Stimulated activated CD8-positive, alpha-beta memory T cell treated with anti-CD3 and anti-CD28 coated beads, Interleukin-7, amount 100 ng/mL, for 48 hours (primary cell): ENCODE data around the gene BCAS3.

Source experiments
- DNase-seq, 2 donors: peaks; one replicate each; pipeline ENCODE4 v3.0.0-alpha.2; 2020; ENCODE audit warnings: low read depth in 1 of 2; ENCODE audit errors: extremely low read depth in 1 of 2

BCAS3 gene

DNA sequence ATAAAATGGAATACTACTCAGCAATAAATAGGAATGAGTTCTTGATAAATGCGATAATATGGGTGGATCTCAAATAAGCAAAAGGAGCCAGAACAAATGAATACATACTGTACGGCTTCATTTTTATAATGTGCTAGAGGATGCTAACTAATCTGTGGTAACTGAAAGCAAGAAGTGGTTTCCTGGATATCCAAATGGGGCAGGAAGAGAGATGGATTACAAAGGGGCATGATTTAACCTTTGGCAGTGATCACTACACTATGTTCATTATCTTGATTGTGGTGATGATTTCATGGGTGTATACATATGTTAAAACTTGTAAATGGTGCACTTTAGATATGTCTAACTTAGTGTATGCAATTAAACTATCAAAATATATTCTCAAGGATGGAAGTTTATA is 499.7 kb downstream of the BCAS3 start:
- no peak for DNase-seq

DNA sequence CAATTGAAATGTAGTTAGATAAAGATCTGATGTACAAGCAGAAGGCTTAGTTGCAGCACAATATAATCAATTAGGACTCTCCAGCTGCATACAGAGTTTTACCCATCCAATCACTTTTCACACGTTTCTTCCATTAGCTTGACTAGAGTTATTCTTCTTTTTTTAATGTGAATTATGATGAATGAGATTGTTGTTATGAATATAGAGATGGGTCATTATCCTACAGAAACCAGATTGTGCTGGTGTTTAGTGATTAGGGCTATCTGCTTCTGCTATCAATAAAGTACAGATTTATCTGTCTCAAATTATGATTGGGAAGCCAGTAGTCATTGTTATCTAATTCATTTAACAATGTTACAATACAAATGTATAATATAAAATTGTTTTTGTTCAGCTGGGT is 500.6 kb downstream of the BCAS3 start:
- DNase-seq: no peak

DNA sequence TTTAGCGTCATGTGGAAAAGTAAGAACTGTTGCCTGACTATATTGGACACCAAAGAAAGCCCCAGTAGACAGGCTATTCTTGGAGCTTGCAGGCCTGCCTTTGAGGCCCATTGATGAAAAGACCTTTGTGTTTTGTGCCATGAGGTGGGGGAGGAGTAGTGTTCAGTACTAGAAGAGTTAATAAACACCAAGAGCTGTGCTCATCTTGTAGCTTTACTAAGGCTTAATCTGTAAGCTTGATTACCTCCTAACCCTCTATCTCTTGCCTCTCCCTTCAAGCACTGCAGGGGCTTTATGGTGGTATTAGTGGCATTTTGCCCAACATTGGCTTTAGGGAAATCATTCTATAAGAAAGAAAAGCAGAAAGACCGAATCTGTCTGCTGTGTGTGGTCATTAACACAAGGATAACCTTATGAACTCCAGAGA is 501.7 kb downstream of the BCAS3 start:
- no peak for DNase-seq

DNA sequence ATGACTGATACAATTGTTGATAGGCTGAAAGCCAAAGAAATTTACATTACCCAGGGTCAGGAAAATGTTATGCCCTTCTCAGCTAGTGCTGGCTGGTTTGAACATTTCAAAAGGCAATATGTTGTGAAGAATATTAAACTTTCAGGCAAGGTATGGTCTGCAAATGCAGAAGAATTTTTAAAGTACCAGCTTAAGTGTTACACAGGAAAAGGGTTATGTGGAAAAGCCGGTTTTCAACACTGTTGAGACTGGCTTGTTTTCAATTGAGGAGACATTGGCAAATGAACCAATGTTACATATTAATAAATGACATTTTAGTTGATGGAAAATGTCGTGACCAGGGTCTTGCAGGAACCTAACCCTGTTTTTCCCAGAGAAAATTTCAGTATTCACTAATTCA is 506.1 kb downstream of the BCAS3 start:
- DNase-seq: no peak

DNA sequence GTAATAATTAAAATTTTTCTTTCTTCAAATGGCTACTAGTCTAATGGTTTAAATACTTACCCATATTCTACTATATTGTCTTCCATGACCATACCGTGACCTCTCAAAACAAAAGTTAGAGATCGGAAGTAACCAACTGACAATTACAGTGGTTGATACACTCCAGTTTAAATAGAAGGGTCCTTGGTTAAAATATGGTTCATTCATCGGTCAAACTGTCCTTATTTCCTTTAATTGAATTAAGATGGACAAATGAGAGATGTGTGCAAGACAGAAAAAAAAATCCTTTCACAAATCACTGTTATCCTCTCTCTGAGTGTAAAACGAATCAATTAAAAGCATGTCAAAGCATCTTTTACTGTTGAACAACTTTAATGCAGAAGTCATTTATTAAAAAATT is 507.7 kb downstream of the BCAS3 start:
- no peak for DNase-seq

DNA sequence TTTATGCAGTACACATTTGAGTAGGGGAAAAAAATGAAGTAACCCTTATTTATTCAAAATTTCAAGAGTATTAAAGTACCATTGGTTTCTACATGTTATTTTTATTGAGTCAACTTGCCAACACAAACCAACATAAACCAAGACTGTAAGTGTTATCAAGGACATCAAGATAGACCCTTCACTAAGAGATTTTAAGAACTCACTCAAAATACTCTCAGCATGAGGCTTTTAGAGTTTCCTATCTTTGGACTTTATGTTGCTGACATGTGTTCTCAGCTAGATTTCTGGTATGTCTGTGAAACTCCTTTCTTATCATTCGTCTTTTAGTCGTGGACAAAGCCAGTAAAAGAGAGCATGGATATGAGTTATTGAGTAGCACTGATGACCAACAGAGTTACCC is 509.4 kb downstream of the BCAS3 start:
- no peak for DNase-seq

DNA sequence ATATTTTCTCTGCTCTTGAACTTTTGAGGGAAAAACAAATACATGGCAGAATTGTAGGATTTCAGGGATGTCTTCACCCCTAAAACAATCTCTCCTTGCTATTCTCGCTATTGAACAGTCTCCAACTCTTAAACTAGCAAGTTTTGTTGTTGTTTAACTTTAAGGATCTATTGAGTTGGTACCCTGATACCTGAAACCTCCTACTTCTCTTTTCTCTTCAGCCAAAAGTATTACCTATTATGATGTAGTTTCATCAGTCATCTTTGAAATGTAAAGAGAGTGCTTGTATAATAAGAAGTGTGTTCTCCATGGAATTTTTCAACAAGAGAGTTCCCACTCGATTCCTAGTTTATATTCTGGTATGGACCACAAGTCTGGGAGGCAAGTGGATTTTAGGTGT is 510.4 kb downstream of the BCAS3 start:
- no peak for DNase-seq

DNA sequence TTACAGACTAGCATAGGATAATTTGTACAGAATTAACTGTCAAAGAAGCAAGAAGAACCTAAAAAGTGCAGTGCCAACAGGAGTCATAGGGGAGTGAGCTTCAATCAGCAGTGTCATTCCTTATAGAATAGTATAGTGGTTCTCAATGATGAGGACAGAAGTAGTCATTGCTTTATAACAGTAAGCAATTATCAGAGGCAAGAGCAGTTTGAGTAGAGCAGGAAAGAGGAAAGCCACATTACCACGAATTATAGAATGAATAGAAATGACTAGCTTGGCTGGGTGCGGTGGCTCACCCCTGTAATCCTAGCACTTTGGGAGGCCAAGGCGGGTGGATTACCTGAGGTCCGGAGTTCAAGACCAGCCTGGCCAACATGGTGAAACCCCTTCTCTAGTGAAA is 512.3 kb downstream of the BCAS3 start:
- DNase-seq: no peak

DNA sequence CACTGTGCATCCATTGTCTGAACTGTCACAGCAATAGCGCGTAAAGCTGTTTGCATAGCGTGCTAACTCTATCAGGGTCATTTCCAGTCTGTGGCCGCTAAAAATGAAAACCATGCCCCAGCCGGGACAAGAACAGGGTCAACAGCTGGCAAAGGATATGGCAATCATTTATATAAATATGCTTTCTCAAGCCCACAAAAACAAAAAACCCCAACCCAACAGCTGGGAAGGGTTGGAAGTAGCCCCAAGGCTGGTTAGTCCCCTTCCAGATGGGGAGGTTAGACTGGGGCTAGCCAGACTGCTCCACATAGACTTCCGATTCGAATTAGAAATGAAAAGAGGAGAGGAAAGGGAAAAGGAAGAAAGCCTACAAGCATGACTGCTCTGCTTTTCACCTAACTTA is 518.7 kb downstream of the BCAS3 start:
- DNase-seq: no peak

DNA sequence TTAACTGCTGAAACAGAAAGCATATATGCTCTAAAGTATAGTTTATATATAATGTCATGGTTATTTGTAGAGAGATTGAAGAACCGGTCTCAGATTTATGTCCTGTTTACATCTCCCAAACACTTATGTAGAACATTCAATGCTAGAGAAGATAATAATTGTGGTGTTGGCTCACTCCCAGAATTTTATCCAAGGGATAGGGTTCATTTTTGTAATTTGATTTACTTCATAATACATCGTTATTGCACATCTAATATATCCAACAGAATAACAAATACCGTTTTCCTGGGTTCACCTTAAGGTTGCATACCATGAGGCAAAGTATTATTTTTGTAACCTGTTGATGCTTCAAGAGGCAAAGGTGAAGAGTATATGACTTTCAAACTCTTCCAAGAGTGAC is 519.1 kb downstream of the BCAS3 start:
- DNase-seq: no peak

DNA sequence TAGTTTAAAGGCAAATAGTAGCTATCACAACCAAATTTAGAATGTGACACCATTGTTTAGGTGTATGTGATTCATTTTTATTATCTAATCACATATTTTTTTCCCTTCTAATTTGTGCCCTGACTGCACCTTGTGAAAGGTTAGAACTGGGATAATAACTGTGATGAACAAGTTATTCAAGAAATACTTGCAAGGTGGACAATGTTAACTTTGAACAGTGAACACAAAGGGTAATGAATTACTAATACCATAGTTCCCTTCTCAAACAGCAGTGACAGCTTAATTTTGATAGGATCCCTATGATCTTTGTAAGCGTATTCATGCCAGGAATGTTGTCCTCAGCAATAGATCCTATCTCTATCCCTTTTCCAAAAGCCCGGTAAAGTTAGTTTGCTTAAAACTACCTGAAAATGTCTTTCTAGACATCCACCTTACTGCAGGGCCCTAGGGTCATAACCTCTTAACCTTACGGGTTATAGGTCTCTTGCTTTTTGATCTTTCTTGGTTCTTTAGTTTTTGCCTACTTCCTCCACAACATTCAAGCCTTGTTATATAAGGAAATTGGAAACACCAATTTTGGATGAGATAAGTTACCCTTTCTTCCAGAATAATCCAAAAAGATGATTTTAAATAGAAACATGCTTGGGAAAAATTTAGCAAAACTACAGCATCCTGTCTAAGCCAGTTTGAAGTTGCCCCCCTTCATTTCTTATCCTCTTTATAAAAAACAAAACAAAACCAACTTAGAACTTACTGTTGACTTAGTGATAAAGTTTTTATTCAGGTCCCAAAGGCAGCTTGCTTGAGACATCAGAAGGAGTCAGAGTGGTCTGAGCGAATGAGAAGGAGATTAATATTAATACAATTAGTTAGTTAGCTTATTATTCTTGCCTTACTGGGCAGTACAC is 522.0 kb downstream of the BCAS3 start:
- DNase-seq: no peak

DNA sequence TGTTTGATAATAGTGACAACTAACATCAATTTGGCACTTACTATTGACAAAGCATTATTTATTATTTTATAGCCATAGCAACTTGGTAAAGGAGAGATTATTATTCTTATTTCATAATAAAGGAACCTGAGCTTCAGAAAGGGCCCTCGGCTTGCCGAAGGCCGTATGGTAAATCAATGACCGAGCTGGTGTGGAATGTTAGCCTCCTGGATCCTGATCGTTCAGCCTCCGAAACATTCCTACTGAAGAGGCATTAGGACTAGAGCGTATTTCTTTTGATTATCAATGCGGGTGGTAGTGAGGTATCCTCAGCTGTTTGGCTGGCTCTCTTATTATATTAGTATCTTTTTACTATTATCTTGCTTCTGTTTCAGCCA is 522.7 kb downstream of the BCAS3 start:
- DNase-seq: no peak

DNA sequence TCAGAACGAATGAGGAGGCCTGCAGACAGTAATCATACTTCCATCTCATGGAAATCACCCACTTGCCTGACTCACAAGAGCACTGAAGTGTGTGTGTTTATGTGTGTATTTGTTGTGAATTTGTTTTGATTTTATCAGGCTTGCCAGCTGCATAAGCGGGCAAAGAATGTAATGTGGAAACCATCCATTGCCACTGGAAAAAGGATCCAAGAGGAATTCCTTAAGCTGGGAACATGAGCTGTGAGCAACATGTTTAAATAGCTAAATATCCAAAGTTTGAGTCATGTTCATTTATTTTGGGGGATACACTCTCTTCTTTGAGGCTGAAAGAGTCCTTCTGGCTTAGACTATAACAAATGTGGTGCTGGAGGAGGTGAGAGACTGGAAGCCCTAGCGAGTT is 523.6 kb downstream of the BCAS3 start:
- no peak for DNase-seq

DNA sequence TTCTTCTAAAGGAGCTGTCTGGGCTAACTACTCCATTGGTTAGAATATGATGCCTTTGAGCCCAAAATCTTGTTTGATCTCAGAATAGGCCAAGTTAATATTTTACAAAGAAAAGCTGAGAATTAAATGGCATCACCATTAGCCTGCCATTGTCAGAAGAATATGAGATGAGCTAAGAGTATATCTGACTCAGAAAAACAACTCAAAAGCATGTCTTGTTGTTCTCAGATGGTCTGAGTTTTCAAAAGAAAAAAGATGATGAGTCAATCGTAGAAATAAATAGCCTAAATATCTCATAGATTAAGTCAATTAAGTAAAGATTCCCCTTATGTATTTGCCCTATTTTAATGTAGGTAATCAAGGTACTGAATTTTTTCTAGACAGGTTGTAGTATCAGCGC is 524.9 kb downstream of the BCAS3 start:
- DNase-seq: no peak

DNA sequence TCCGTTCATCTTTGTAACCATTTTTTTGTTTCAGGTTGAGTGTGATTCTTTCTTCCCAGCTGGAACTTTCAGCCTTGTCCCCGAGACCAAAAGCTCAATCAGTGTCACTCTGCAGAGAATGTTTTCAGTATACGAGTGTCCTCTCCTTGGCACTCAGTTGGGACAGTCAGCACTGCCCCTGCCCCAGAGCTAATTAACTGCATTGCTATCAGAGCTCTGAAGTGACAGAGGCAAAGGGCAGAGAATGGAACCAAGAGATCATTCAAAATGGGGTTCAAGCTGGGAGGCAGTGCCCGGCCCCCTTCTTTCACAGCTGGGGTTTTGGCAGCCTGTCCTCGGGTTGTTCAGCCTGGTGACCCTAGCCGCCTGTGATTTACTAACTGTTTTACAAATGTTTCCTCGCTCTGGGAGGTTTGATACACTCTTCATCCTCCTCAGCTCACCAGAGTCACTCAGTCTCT is 526.0 kb downstream of the BCAS3 start:
- DNase-seq: no peak

DNA sequence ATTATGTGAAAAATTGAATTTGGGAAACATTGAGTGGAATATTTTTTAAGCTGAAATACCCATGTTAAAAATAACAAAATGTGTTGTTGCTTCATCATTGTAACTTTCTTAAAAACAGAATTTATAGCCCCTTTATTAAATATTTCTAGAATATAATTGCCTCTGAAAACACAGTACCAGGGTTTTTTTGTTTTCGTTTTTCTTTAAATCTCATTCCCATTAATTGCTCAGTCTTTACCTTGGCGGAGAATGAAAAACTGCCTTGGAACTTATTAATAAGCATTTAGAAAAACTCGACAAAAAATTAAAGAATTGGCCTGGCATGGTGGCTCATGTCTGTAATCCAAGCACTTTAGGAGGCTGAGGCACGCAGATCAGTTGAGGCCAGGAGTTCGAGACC is 526.8 kb downstream of the BCAS3 start:
- DNase-seq: no peak

DNA sequence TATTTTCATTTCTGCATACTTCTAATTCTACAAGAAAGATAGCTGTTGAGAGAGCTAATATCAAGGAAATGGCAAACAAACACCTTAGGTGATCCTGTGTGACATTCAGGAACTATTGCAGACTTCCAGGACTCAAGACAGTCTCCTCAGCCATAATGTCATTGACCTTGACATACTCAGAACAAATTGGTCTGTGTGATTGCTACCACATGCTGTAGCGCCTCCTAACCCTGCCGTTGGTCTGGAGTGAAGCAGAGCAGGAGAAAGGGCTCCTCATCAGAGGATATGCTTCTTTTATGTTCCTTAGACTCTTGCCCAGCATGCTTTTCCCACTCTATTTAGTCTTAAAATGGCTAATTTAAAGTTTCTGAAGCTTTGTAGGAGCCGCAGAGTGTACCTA is 527.8 kb downstream of the BCAS3 start:
- DNase-seq: no peak

DNA sequence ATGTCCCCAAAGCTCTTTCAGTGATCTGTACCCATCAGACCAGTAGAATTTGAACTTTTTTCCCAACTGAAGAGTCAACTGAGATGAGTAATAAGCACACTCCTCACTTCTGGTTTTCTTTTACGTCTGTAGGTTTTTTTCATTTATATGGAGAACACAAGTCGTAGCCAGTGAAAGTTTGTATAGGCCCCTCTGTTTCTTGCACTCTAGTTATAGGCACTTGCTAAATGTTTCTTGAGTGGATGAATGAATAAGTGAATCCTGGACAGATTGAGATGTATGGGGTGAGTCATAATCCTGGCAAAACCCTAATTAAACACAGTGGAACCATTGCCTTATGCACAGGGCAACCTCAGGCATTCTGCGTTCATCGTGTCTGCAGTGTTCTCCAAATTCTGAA is 528.3 kb downstream of the BCAS3 start:
- DNase-seq: no peak

DNA sequence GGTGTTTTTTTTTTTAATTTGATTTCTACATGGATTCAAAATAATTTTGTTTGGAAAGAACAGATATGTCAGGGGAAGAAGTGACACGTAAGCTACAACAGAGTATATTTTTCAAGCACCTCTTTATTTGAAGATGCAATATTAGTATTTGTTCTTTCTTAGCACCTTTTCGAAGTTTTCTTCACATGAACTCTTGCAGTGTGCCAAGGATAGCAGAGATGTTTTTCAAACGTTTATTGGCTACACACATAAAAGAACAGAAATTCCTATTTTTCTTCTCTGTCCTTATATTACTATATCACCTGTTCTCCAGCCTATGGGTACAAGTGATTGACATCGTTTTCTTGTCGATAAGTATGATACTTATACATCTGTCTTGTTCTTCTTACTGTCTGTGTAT is 529.3 kb downstream of the BCAS3 start:
- no peak for DNase-seq

DNA sequence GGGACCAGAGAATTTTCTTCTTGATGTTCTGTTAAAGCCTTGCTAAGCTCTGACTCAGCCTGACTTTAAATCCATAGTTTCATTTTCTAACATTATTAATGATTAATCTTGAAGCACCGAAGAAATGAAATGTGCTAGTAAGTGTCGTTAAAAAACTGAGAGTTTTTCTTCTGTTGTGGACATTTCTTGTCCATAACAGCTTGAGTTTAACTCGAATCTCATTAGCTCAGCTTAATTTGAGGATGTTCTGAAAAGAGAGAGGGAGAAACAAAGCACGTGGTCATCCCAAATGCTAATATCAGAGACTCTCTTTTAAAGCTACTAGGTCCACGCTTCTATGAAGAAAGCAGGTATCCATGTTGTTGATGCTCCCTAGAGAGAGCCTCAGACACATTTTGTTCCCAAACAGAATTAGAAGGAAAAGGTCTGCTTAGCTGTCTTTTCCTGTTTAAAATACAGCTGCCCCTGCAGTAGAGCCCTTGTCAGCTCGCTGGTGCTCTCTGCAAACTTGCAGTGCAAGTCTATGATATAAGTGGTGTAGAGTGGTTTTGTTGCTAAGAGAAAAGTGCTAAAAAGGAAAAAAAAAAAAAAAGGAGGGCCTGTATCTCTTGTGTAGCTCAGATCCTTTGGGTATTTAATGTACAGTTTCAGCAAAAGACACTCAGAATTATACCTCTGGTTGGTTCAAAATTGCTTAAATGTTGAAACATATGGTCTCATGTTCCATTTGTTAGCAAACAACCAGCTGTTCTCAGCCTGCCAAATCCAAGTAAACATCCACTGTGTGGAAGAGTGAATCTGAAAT is 530.9 kb downstream of the BCAS3 start:
- no peak for DNase-seq

DNA sequence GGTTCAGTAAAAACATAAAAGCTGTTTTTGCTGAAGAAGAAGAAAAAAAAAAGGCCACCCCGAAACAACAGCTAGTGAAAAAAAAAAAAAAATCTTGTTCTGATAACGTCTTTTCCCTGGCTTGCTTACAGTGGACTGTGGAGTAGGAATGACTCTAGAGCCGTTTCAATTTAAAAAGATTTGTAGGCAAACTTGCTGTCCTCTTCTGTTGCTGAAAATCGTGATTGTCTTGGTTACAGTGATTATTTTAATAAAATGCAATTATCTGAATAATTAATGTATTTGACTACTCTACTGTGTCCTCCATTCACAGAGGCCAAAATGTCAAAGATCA is 531.4 kb downstream of the BCAS3 start:
- no peak for DNase-seq

DNA sequence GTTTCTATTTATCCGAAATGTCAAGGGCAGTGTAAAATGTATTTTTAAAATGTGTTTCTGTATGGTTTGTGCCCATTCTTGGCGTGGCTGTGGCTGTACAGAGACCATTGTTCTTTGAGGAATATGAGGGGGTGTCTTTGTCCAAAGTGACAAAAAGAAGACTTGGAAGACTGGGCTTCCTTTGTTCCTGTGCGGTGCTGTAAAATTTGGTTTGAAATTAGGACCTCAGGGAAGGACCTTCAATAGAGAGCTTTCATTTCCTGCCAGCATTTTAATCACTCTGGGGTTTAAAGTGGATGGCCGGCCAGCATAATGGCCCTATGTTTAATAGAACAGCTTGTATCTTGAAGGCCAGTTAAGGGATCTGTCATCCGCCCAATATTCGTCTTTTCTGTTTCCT is 531.9 kb downstream of the BCAS3 start:
- no peak for DNase-seq
